NOMO-1 treated with DMSO at 0.1 percent for 48 hours (cell line): Measurements from ENCODE around the gene CYBRD1.
"Not testable (repeated sequence)": the region's sequence is repeated elsewhere in the genome, so short reads cannot be mapped to it uniquely, and the experiment has no call there.

ENCODE experiments used
- DNase-seq: peaks from one replicate; lab custom pipeline; 2025; ENCODE audit not compliant: unreplicated experiment; lab: John Stamatoyannopoulos, UW

CYBRD1 gene

GRCh38 chr2:171522052-171522787 is at the start of gene CYBRD1:
Gene CYBRD1 (plus strand): TSS chr2:171522474. CDS start chr2:171522546, 72 bp downstream.
- DNase-seq, result peak; percentile 46

GRCh38 chr2:171475979-171476378 is 46.3 kb upstream of the CYBRD1 start:
- DNase-seq, result no peak

GRCh38 chr2:171478345-171478744 is 43.9 kb upstream of the CYBRD1 start:
- DNase-seq, result no peak

- DNase-seq, result no peak
Observed at GRCh38 chr2:171479154-171479814, 43.0 kb upstream of the CYBRD1 start.

- DNase-seq, result no peak
Observed at GRCh38 chr2:171480908-171481307, 41.4 kb upstream of the CYBRD1 start.

GRCh38 chr2:171482308-171482707 is 40.0 kb upstream of the CYBRD1 start:
- no peak for DNase-seq

GRCh38 chr2:171482877-171483276 is 39.4 kb upstream of the CYBRD1 start:
- no peak for DNase-seq

GRCh38 chr2:171483793-171484192 is 38.5 kb upstream of the CYBRD1 start:
- no peak for DNase-seq

GRCh38 chr2:171485116-171485515 is 37.2 kb upstream of the CYBRD1 start:
- no peak for DNase-seq

GRCh38 chr2:171487201-171487600 is 35.1 kb upstream of the CYBRD1 start:
- DNase-seq, result no peak

GRCh38 chr2:171487803-171488259 is 34.4 kb upstream of the CYBRD1 start:
- DNase-seq, result no peak

GRCh38 chr2:171490577-171490976 is 31.7 kb upstream of the CYBRD1 start:
- no peak for DNase-seq

GRCh38 chr2:171491292-171491691 is 31.0 kb upstream of the CYBRD1 start:
- DNase-seq, result no peak

GRCh38 chr2:171492664-171493063 is 29.6 kb upstream of the CYBRD1 start:
- no peak for DNase-seq

GRCh38 chr2:171497664-171498063 is 24.6 kb upstream of the CYBRD1 start:
- DNase-seq, result not testable (repeated sequence)

- DNase-seq, result no peak
Observed at GRCh38 chr2:171505374-171505773, 16.9 kb upstream of the CYBRD1 start.

GRCh38 chr2:171509945-171510731 is 12.1 kb upstream of the CYBRD1 start:
- DNase-seq, result no peak

GRCh38 chr2:171512014-171512413 is 10.3 kb upstream of the CYBRD1 start:
- DNase-seq, result no peak

GRCh38 chr2:171512683-171513195 is 9.5 kb upstream of the CYBRD1 start:
- no peak for DNase-seq

- peak; percentile 60 for DNase-seq
Observed at GRCh38 chr2:171513719-171514160, 8.5 kb upstream of the CYBRD1 start.

GRCh38 chr2:171514908-171515582 is 7.2 kb upstream of the CYBRD1 start:
- no peak for DNase-seq
